Activated T-cell treated with anti-CD3 and anti-CD28 coated beads for 24 hours (primary cell): ENCODE data around the gene EEF1G.
"Not testable (repeated sequence)": the region's sequence is repeated elsewhere in the genome, so short reads cannot be mapped to it uniquely, and the experiment has no call there.

Experiments
- DNase-seq: peaks from one replicate; pipeline ENCODE4 v3.0.0-alpha.2; 2020; ENCODE audit warnings: low read depth

The EEF1G gene, protein sequence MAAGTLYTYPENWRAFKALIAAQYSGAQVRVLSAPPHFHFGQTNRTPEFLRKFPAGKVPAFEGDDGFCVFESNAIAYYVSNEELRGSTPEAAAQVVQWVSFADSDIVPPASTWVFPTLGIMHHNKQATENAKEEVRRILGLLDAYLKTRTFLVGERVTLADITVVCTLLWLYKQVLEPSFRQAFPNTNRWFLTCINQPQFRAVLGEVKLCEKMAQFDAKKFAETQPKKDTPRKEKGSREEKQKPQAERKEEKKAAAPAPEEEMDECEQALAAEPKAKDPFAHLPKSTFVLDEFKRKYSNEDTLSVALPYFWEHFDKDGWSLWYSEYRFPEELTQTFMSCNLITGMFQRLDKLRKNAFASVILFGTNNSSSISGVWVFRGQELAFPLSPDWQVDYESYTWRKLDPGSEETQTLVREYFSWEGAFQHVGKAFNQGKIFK

DNA sequence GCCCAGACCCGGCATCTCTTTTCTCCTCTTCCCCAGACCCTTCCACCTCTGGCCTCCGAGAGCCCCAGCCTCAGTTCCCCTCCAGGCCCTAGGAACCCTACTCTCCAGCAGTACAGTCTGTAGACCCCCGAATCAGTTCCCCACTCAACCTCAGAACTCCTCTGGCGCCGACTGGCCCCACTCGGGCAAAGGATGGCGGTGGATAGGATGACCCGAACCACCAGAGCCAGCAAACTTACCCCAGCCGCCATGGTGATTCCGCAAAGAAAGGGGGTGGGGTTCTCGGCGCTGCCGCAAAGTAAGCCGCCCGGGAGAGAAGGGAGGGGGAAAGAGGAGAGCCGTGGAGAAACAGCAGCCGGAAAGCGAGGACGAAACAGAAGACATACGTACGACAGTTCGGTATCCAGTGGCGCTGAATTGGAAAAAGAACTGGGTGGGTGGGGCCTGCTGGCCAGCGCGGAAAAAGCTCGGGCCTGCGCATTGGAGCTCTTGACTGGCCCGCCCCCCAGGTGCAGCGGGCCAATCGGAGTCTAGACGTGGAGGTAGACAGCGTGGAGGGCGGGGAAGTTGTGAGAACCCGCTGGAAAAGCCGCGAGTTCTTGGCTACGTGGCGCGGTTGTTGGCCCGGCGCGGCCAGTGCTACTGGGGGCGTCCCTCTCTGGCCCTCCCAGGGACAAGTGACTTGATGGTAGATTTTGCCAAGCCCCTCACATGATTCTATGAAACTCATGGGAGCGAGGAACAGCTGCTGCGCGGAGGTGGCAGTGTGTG, at the start of gene EEF1G:
Gene EEF1G, minus strand, starts transcription at position 300 of the 771 bp plus-strand sequence. Its CDS starts 49 bp downstream, at position 251.
- DNase-seq = peak; percentile 98

DNA sequence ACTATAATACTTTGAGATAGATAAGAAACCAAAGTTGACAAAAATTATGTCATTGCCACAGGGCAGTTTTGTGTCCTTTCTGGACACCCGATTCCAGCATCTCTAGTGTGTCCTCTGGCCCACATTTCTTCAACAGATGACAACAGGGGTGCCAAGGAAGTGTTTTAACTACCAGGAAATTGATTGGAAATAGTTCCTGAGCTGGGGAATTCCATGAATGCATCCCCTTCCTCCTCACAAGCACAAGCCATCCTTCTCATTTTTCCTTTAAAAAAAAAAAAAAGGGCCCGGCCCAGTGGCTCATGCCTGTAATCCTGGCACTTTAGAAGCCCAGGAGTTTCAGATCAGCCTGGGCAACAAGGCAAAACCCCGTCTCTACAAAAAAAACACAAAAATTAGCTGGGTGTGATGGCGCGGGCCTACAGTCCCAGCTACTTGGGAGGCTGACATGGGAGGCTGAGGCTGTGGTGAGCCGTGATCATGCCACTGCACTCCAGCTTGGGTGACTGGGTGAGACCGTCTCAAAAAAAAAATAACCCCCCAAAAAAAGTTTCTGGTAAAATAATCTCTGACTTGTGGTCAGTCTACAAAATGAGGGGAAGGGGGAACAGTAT, 48.9 kb upstream of the EEF1G start:
- no peak for DNase-seq

DNA sequence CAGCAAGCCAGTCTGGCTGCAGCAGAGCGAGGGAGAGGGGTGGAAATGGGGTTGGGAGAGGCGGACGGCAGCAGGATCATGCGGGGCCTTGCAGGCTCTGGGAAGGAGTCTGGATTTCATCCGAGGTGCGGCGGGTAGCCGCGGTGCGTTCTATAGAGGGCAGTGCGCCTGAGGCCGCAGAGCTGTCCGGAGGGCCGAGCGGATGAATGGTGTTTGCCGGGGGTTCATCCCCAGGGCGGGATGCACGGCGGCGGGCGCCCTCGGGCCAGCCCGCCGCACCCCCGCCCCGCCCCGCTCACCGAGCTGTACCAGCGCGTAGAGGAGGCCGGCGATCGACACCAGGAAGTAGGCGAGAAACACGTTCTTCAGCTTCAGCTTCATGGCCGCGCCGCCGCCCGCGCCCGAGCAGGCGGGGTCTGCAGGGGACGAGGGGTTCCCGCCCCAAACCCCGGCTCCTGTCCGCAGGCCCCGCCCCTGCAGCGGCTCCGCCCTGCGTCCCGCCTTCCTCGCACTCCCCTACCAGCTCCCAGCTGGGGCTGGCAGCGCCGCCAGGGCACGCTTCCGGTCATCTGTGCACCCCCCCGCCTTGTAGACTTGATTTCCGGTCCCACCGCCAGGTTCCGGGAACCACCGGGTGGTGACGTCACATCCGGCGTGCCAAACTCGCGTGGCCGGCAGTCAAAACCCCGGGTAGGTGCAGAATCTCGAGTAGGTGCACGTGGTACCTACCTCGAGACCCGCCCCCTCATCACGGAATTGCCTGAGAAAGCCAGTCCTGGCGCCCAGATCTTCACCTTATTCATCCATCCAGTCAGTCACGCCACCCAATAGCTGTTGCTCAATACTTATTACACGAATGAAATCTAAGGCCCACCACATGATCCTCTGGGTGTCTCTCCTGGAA, 48.1 kb upstream of the EEF1G start, which contains the start of gene B3GAT3:
Gene B3GAT3, minus strand, starts transcription at position 420 of the 904 bp plus-strand sequence. Its CDS starts 39 bp downstream, at position 381.
- DNase-seq = peak; percentile 96

DNA sequence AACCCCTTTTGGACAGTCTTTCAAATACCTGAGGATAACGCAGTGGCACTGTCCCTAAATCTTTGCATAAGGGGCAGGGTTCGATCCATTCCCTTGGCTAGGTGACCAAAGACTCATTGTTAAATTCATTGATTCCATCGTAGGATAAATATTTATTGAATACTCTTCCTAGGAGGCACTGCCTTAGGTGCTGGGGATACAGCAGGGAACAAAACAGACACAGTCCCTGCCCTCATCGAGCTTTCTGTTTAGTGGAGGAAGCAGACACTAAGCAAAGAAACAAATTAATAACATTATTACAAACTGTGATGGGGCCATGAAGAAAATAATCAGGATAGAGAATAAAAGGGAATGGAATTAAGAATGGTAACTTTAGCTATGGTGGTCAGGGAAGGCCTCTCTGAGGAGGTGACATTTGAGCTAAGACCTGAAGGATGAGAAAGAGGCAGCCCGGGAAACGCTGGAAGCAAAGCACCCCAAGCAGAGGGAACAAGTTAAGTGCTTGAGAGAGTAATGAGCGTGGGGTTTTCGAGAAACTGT, 47.4 kb upstream of the EEF1G start:
- DNase-seq = no peak

DNA sequence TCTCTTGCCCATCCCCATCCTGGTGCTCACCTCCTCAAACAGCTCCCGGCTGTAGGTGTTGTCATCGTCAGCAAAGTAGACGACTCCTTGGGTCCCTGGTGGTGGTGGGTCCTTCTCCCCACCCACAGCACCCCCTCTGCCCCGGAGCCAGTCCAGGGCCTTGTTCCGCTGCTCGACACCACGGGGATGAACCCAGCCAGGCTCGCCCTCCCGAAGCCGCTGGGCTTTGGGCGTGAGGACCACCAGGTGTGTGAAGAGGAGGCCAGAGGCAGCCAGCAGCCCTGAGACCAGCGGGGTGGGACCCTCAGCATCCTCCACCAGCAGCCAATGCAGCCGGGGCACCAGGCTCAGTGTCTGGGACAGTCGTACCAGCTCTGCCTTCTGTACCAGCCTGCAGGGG, 43.3 kb upstream of the EEF1G start:
- not testable (repeated sequence) for DNase-seq

DNA sequence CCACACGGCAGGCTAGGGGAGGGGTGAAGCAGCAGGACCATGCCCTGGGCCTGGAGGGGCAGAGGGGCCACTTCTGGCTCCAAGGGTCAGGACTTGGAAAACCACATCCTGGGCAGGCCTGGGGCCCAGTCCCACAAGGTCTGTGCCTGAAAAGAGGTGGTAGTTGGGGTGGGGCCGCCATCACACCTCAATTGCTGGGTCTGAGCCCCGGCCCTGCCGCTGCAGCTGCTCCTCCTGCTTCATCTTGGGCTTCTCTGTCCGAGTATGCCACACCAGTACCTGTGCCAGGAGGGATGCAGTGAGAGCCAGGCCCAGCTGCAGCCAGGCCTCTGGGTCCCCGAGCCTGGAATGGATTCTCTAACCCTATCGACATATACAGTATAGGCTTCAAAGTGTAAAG, 41.8 kb upstream of the EEF1G start:
- no peak for DNase-seq

DNA sequence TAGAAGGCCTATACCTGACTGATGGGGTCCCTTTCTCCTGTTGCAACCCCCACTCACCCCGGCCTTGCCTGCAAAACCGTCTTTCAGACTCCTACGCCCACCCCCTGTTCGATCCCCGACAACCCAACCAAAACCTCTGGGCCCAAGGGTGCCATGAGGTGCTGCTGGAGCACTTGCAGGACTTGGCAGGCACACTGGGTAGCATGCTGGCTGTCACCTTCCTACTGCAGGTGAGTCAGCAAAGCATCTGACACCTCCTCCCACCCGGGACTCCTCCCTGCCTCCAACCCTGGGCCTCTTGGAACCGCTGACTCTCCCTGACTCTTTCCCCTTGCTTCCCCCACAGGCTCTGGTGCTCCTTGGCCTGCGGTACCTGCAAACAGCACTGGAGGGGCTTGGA, 40.6 kb upstream of the EEF1G start:
- DNase-seq = peak; percentile 55

DNA sequence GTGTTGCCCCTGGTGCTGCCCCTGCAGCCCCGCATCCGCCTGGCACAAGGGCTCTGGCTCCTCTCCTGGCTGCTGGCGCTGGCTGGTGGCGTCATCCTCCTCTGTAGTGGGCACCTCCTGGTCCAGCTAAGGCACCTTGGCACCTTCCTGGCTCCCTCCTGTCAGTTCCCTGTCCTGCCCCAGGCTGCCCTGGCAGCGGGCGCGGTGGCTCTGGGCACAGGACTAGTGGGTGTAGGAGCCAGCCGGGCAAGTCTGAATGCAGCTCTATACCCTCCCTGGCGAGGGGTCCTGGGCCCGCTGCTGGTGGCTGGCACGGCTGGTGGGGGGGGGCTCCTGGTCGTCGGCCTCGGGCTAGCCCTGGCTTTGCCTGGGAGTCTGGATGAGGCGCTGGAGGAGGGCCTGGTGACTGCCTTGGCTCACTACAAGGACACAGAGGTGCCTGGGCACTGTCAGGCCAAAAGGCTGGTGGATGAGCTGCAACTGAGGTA, 39.6 kb upstream of the EEF1G start:
- no peak for DNase-seq

DNA sequence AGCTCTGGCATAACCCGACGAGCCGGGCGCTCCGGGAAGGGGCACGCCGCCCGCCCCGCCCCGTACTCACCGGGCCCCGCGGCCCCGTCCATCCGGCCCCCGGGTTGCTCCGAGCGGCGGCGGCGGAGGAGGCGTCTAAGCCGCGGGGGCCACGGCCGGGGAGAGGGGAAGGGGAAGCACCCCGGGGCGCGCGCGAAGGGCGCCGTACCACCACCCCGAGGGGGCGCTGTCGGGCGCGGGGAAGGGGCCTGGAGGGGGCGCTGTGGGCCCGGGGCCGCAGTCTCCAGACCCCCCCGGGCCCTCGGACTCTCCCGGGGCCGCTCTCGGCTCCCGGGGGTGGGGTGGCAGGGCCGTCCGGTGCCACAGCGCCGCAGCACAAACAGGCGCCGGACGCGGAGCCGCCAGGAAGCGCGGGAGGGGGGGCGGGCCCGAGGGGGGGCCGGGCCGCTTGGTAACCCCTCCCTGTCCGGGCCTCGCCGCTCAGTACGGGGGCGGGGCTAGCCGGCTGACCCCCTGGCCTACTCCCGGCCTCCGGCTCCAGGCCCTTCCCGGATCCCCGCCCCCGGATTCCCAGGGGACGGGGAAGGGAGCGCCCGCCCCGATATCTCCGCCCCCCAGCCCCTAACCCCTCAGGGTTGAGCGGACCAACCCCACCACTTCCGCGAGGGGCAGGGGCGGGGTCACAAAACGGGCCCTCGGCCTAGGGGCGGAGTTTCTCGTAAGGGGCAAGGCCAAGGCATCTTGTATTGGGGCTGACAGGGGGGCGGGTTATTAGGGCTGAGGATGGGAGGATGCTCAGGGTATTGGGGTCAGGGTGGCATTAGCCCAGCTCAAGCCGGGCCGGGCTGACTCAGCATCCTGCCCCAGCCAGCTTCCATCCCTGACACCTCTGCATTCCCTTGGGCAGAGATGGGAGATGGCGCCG, 38.9 kb upstream of the EEF1G start, which contains the start of the genes EML3 and ROM1:
Gene EML3, minus strand, starts transcription at position 410 of the 925 bp plus-strand sequence. Its CDS starts 318 bp downstream, at position 92.
Gene ROM1, plus strand, starts transcription at position 892 of the 925 bp plus-strand sequence. Its CDS starts 25 bp downstream, at position 917.
- peak; percentile 81 for DNase-seq

DNA sequence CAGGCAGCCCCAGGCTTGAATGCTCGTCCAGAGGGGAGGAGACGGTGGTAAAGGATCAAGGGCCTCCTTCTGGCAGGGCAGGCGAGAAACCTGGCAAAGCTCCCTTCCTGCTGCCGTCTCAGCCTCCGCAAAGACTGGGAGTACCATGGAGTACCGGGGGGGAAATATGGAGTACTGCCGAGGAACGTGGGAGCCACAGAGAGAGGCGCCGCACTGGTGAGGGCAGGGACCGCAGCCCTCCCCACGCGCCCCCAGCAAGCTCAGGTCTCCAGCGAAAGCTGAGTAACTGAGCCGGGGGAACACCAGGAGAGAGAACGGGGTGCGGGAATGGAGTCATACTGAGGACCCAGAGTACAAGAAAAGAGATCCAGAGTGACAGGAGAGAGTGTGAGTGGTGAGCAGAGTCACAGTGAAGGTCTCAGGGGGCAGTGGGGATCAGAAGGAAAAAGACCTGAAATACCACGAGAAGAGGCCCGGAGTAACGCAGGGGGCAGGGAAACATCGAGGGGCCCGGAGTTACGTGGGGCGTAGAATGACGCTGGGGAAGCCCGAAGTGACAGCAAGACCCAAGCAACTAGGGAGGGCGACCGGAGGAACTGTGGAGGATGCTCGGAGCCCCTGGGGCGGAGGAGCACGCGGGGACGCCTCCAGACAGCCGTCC, 38.1 kb upstream of the EEF1G start:
- DNase-seq = peak; percentile 50

DNA sequence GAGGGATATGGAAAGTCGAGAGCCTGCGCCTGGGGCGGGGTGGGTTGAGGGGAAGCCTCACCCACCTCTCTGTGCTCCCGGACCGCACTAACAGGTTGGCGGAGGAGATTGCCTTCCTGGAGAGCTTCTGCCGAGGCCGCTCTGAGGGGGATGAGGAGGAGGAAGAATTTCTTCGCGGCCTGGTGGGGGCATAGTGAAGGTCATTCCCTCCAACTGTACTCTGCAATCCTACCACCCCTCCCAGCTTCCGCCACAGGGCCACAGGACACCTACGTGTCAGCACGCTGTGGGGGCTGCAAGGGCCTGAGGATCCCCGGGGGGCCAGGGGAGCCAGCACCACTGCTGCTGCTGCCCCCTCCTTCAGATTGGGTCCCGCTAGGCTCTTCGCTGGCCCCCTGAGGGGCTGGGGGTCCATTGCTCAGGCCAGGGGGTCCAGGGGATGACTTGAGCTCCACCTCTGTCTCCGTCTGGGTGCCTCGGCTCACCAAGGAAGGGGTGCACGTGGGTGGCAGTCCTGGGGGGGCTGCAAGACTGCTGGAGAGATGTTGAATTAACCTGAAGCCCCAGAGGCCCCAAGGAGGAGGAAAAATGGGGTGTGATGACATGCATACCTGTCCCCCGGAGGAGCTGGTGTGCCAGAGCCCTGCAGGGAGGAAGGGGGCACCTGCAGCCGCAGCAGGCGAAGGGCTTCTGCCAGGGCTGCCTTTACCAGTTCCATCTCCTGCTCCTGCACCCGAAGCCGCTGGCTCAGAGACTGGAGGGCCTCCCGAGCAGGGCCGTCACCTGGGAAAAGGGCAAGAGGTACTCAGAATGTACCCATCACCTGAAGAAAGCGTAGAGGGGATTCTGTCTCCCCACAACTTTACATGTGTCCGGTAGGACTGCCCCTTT, 37.4 kb upstream of the EEF1G start:
- no peak for DNase-seq

DNA sequence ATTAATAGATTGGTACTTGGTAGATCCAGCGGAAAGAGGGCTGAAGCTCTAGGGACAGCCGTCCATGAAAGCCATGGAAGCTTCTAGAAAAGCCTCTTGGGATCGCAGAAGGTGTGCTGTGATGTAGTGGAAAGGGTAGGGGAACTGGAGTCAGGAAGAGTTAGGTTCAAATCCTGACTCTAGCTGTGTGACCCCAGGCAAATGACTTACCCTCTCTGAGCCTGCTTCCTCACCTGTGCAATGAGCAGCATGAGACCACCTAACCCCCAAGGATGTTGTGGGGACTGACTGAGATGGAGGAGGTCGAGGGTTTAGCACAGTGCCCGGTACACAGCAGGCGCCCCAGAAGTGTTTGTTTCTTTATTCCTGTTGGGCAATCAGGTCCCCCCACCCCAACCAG, 36.7 kb upstream of the EEF1G start:
- DNase-seq = no peak

DNA sequence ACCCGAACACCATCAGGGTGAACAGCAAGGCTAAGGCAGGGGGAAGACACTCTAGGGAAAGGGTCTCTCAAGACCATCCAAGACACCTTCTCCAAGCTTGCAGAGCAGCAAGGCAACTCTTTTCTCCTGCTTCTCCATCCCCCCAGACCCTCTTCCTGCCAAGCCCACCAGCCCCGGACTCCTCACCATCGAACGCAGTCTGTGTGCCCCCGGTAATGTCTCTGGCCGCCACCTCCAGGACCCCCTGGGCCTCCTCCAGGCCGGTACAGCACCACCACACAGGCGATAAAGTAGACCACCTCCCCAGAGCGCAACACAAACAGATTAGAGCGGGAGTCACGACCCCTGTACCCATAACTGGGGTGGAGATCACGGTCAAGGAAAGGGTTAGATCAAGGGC, 35.1 kb upstream of the EEF1G start:
- no peak for DNase-seq

DNA sequence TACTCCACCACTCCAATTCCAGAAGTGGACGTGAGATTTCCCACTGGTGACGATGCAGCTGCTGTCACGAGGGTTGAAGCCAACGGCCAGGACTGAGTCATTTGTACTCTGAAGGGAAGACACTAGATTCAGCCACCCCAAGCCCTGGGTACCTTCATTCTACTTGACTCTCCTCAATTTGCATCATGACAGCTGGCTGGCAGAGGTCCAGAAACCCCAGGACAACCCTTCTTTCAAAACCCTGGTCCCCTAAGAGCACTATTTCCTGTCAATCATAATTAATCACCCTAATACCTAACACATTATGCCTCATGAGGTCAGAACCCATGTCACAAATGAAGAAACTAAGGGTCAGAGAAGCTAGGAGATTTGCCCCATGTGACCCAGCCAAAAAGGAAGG, 34.0 kb upstream of the EEF1G start:
- no peak for DNase-seq

DNA sequence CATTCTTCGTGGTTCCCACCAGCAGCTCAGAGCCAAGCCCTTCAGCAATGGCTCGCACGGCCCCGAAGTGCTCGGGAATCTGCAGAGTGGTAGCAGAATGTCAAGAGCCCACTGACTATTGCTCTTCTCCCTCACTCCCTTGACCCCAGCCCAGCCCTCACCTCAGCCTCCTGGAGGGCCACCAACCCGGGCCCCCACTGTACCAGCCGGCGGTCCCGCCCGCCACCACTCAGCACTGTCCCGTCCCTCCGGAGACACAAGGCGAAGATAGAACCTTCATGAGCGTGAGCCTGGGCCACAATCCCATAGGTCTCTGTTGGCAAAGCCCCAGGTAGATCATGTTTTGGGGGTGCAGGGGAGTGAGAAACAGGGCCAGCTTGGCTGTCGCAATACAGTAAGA, 32.2 kb upstream of the EEF1G start:
- no peak for DNase-seq

DNA sequence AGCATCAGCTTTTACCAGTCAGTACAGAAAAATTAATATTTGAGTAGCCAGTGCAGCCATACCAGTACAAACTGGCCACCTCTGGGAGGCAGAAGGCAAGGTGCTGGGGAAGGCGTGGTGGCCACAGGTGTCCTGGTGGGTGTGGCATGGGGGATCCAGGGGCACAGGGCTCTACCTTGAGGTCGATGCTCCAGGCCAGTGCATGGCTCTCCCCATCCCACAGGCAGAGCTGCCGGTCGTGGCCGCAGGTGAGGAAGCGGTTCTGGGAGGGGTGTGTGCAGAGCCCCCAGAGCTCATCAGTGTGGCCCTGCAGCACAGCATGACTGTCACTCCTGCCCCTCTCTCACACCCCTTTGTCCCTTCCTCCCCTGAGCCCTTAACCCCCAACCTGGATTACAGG, 31.8 kb upstream of the EEF1G start:
- no peak for DNase-seq

DNA sequence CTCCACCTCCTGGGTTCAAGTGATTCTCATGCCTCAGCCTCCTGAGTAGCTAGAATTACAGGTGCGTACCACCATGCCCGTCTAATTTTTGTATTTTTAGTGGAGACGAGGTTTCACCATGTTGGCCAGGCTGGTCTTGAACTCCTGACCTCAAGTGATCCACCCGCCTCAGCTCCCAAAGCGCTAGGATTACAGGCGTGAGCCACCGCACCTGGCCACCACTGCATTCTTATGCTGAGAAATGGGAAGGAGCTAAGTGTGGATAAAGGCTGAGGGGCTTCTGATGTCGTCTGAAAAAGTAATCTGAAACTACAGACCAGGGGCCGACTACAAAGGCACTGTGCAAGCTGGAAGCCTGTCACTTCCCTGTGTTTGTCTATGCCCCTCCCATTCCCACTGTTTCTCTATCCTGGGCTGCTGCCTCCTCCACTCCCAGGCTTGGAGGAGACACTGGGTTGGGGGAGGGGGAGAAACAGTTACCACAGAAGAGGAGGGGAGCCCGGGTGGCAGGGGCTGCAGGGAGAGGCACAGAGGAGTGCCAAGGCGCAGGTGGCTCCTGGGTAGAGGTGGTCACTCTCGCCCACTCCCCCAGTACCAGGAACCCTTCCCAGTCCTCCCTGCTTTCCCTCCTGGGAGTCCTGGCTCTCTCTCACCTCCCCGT, 30.9 kb upstream of the EEF1G start:
- DNase-seq = no peak
